ENCODE data around the gene NUDT14. TPM values are rescaled to one million over a fixed set of nuclear protein-coding genes. Genes with fewer than 3 reads are reported as not detected.

The NUDT14 gene
- total RNA-seq: 10 to 100 TPM in 3 of 4 donors, 1 to 10 TPM in 1; 6.6 to 47.7 (median 25.7) TPM

GRCh38 chr14:105180592-105181548, at the start of gene NUDT14:
Gene NUDT14 (minus strand): TSS chr14:105181312. CDS start chr14:105181209, 103 bp downstream.
- Histone ChIP-seq H3K9me3 (no peaks in the 10 kb centered on the region), H3K4me1 (peaks cover 4 to 29% (median 6%) of the 10 kb centered on the region in 4 donors), H3K36me3 (no peaks in the 10 kb centered on the region), H3K27me3 (no peaks in the 10 kb centered on the region), H3K27ac (peak within 1 kb of the TSS in 3 of 4 donors; percentile 54 to 89 (median 75)), H3K4me3 (peak within 1 kb of the TSS; percentile 48 to 91 (median 75))
- TF ChIP-seq POLR2A (IDR thresholded peaks at IDR 0.05) (peak in 1 of 2 donors; percentile 18), CTCF (IDR thresholded peaks at IDR 0.05) (peak in 1 of 6 experiments; percentile 25)
- DNase-seq: peak; percentile 87 to 97 (median 95)

- Histone ChIP-seq H3K27me3 (no peaks in the 10 kb centered on the region), H3K4me1 (no peaks in the 10 kb centered on the region), H3K36me3 (peaks cover 0 to 29% (median 0%) of the 10 kb centered on the region in 3 donors), H3K9me3 (no peaks in the 10 kb centered on the region), H3K27ac (no peak overlapping the region), H3K4me3 (no peak overlapping the region)
- TF ChIP-seq CTCF (IDR thresholded peaks at IDR 0.05) (no peak), POLR2A (IDR thresholded peaks at IDR 0.05) (no peak)
- DNase-seq: no peak
Observed at GRCh38 chr14:105229099-105229655, 48.1 kb upstream of the NUDT14 start.

- Histone ChIP-seq H3K4me1 (no peaks in the 10 kb centered on the region), H3K9me3 (no peaks in the 10 kb centered on the region), H3K27me3 (no peaks in the 10 kb centered on the region), H3K4me3 (no peak overlapping the region), H3K36me3 (peaks cover 0 to 29% (median 0%) of the 10 kb centered on the region in 3 donors), H3K27ac (no peak overlapping the region)
- no peak for DNase-seq
- TF ChIP-seq CTCF (IDR thresholded peaks at IDR 0.05) (no peak), POLR2A (IDR thresholded peaks at IDR 0.05) (no peak)
Observed at GRCh38 chr14:105228562-105228961, 47.5 kb upstream of the NUDT14 start.

GRCh38 chr14:105227346-105227745, 46.2 kb upstream of the NUDT14 start:
- DNase-seq: no peak
- Histone ChIP-seq H3K4me1 (no peaks in the 10 kb centered on the region), H3K4me3 (no peak overlapping the region), H3K27ac (no peak overlapping the region), H3K36me3 (peaks cover 0 to 29% (median 0%) of the 10 kb centered on the region in 3 donors), H3K9me3 (no peaks in the 10 kb centered on the region), H3K27me3 (no peaks in the 10 kb centered on the region)
- no peak for TF ChIP-seq POLR2A (IDR thresholded peaks at IDR 0.05)
- no peak for TF ChIP-seq CTCF (IDR thresholded peaks at IDR 0.05)

DNA sequence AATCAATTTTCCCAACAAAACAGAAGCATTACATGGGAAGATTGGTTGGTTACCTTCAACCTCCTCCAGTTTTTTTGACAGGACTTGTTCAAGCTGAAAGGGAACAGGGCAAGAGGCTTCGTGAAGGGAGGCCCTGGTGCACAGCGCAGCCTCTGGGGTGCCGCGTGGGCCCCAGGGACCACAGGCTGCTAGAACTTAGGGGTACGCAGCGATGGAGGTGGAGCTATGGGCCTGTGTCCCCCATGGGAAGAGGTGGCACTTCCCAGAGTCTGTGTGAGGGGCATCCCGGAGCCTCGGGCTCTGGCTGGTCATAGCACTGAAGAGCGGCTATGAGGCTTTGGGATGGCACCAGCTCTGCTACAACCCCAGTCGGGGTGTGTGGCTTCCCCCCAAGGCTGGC, 45.1 kb upstream of the NUDT14 start:
- Histone ChIP-seq H3K27ac (no peak overlapping the region), H3K36me3 (peaks cover 0 to 37% (median 0%) of the 10 kb centered on the region in 3 donors)
- no peak for DNase-seq

More for the DNA sequence above, 45.1 kb upstream of the NUDT14 start:
- no peaks in the 10 kb centered on the region for H3K4me1 ChIP-seq
- no peak overlapping the region for H3K4me3 ChIP-seq
- no peaks in the 10 kb centered on the region for H3K9me3 ChIP-seq
- H3K27me3 ChIP-seq: no peaks in the 10 kb centered on the region
- TF ChIP-seq POLR2A (IDR thresholded peaks at IDR 0.05): no peak
- no peak for TF ChIP-seq CTCF (IDR thresholded peaks at IDR 0.05)

Data from Peyer's patch (tissue), 4 donors.